Measurements from ENCODE around the gene PPP2R2D.

DNA sequence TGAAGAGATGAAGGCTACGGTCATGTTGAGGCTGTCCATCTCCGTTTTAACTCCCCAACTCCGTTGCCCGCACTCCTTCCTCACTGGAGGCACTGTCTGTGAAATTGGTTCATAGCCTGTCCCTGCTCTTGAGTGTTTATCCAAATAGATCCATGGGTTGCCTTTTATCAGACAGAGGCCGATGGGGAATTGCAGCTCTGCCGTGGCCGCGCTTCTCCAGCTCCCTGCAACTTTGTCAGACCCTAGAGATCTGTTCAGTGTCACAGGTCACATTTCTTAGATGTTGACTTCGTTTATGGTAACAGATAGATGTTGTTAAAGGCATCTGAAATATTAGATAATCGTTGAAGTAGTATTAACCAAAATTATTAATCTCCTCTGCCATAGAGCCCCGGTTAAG, 14.7 kb downstream of the PPP2R2D start:
- TF ChIP-seq EZH2 (IDR thresholded peaks at IDR 0.05; ENCODE audit: low read length, unreplicated experiment) (no peak), EZH2phosphoT487 (IDR thresholded peaks at IDR 0.05; ENCODE audit: borderline replicate concordance, low read length) (no peak)

Data from PC-3 (cell line).